Effector CD8-positive, alpha-beta T cell (primary cell): ENCODE data around the gene ENTREP1.
"Not testable (repeated sequence)": the region's sequence is repeated elsewhere in the genome, so short reads cannot be mapped to it uniquely, and the experiment has no call there.

ENCODE experiments used
- DNase-seq: peaks from one replicate; lab custom pipeline; 2025; lab: John Stamatoyannopoulos, UW

Gene ENTREP1

GRCh38 chr9:69371001-69371400 lies 46.0 kb downstream of the ENTREP1 start:
- no peak for DNase-seq

- no peak for DNase-seq
These were observed 51.6 kb downstream of the ENTREP1 start for GRCh38 chr9:69376651-69377050.

GRCh38 chr9:69377291-69377690 lies 52.3 kb downstream of the ENTREP1 start:
- DNase-seq = no peak

GRCh38 chr9:69377981-69378380 lies 53.0 kb downstream of the ENTREP1 start:
- DNase-seq = no peak

- no peak for DNase-seq
These were observed 54.4 kb downstream of the ENTREP1 start for GRCh38 chr9:69379270-69379982.

- DNase-seq = no peak
These were observed 55.3 kb downstream of the ENTREP1 start for GRCh38 chr9:69380301-69380700.

- no peak for DNase-seq
These were observed 55.8 kb downstream of the ENTREP1 start for GRCh38 chr9:69380811-69381210.

GRCh38 chr9:69382135-69382534 lies 57.1 kb downstream of the ENTREP1 start:
- no peak for DNase-seq

GRCh38 chr9:69385581-69386033 lies 60.6 kb downstream of the ENTREP1 start:
- DNase-seq = no peak

GRCh38 chr9:69386651-69387050 lies 61.6 kb downstream of the ENTREP1 start:
- DNase-seq = no peak

GRCh38 chr9:69388596-69388995 lies 63.6 kb downstream of the ENTREP1 start:
- DNase-seq = no peak

GRCh38 chr9:69389437-69389995 lies 64.5 kb downstream of the ENTREP1 start:
- no peak for DNase-seq

- no peak for DNase-seq
These were observed 66.5 kb downstream of the ENTREP1 start for GRCh38 chr9:69391487-69391886.

- no peak for DNase-seq
These were observed 66.9 kb downstream of the ENTREP1 start for GRCh38 chr9:69391946-69392345.

- DNase-seq = no peak
These were observed 67.8 kb downstream of the ENTREP1 start for GRCh38 chr9:69392826-69393225.

- no peak for DNase-seq
These were observed 68.4 kb downstream of the ENTREP1 start for GRCh38 chr9:69393425-69393824.

- no peak for DNase-seq
These were observed 70.7 kb downstream of the ENTREP1 start for GRCh38 chr9:69395718-69396117.

- no peak for DNase-seq
These were observed 71.7 kb downstream of the ENTREP1 start for GRCh38 chr9:69396759-69397158.

GRCh38 chr9:69397384-69398214 lies 72.6 kb downstream of the ENTREP1 start:
- DNase-seq = no peak

GRCh38 chr9:69400470-69400869 lies 75.5 kb downstream of the ENTREP1 start:
- DNase-seq = no peak

- not testable (repeated sequence) for DNase-seq
These were observed 84.9 kb downstream of the ENTREP1 start for GRCh38 chr9:69409936-69410335.

GRCh38 chr9:69411246-69411645 lies 86.2 kb downstream of the ENTREP1 start:
- no peak for DNase-seq
